ENCODE results near the gene RABGEF1. TPM values are rescaled to one million over a fixed set of nuclear protein-coding genes. Genes with fewer than 3 reads are reported as not detected.
"Not testable (repeated sequence)": the region's sequence is repeated elsewhere in the genome, so short reads cannot be mapped to it uniquely, and the experiment has no call there.

Gene RABGEF1
- total RNA-seq, 4 donors from 2014 or later: 31.0 to 35.6 (median 34.5) TPM

DNA sequence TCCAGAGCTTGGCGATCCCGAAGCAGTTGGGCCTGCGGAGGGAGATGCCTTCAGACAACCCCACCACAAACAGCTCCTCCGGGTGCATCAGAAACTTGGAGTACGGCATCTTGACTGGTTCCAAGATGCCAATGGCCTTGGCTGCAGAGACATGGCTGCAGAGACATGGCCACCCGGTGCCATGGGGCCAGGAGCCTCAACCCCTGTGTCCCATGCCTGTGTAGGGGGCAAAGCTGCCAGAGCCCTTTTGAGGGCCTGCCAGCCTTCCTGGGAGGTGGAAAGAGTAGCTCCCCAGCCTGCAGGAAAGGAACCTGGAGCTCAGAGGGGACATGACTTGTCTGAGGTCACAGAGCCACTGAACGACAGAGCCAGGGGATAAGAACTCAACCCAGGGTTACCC lies 83.5 kb downstream of the RABGEF1 start:
- no peak overlapping the region for H3K4me3 ChIP-seq
- no peak for DNase-seq (ENCODE audit: low spot score in 2 of 2)
- H3K9me3 ChIP-seq: peaks cover 0 to 9% (median 0%) of the 10 kb centered on the region in 4 donors
- H3K27ac ChIP-seq: no peak overlapping the region
- H3K36me3 ChIP-seq: no peaks in the 10 kb centered on the region
- no peaks in the 10 kb centered on the region for H3K4me1 ChIP-seq
- H3K27me3 ChIP-seq: no peaks in the 10 kb centered on the region
- 83% methylated on average over 2 to 6 of the region's 7 CpGs for WGBS, 2 donors
- TF ChIP-seq, protein P1, sequence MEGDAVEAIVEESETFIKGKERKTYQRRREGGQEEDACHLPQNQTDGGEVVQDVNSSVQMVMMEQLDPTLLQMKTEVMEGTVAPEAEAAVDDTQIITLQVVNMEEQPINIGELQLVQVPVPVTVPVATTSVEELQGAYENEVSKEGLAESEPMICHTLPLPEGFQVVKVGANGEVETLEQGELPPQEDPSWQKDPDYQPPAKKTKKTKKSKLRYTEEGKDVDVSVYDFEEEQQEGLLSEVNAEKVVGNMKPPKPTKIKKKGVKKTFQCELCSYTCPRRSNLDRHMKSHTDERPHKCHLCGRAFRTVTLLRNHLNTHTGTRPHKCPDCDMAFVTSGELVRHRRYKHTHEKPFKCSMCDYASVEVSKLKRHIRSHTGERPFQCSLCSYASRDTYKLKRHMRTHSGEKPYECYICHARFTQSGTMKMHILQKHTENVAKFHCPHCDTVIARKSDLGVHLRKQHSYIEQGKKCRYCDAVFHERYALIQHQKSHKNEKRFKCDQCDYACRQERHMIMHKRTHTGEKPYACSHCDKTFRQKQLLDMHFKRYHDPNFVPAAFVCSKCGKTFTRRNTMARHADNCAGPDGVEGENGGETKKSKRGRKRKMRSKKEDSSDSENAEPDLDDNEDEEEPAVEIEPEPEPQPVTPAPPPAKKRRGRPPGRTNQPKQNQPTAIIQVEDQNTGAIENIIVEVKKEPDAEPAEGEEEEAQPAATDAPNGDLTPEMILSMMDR (IDR thresholded peaks at IDR 0.05): no peak
- TF ChIP-seq EP300 (IDR thresholded peaks at IDR 0.05): no peak
- no peak for TF ChIP-seq POLR2A (IDR thresholded peaks at IDR 0.05)

DNA sequence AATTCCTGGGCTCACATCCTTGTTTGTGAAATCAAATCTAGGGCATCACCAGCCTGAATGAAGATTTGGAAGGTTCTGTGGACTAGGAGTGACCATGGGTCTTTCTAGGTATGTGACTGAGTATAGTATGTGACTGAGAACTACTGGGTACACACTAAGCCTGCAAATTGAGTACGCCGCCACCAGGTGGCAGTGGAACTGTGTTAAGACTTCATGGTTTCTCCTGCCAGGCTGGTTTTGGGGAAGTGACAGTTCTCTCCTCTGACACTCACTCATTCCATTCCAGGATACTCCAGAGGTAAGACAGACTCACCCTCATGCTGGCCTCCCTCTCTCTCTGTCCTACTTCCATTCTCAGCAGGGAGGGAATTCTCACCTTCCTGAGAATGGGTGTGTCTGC lies 85.0 kb downstream of the RABGEF1 start:
- not testable (repeated sequence) for H3K9me3 ChIP-seq; H3K4me3 ChIP-seq; DNase-seq (ENCODE audit: low spot score in 2 of 2); H3K4me1 ChIP-seq; H3K36me3 ChIP-seq; H3K27me3 ChIP-seq; H3K27ac ChIP-seq
- 11 to 42% methylated on average over 2 of the region's 2 CpGs for WGBS, 2 donors

DNA sequence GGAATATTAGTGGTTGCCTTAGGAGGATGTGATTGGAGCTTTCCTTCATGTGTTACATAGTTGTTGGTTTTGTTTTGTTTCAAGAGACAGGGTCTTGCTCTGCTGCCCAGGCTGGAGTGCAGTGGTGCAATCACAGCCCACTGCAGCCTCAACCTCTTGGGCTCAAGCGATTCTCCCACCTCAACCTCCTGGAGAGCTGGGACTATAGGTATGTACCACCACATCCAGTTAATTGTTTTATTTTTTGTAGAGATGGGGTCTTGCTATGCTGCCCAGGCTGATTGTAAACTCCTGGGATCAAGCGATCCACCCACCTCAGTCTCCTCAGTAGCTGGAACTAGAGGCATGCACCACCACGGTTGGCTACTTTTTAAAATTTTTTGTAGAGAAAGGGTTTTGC lies 86.1 kb downstream of the RABGEF1 start:
- Histone ChIP-seq H3K4me1 (no peaks in the 10 kb centered on the region), H3K27ac (no peak overlapping the region), H3K27me3 (no peaks in the 10 kb centered on the region), H3K36me3 (no peaks in the 10 kb centered on the region), H3K9me3 (peaks cover 0 to 9% (median 0%) of the 10 kb centered on the region in 4 donors), H3K4me3 (no peak overlapping the region)
- TF ChIP-seq POLR2A (IDR thresholded peaks at IDR 0.05) (no peak), EP300 (IDR thresholded peaks at IDR 0.05) (no peak)
- TF ChIP-seq, protein P1 (IDR thresholded peaks at IDR 0.05): no peak
- 85 to 93% methylated on average over 3 of the region's 3 CpGs for WGBS, 2 donors
- no peak for DNase-seq (ENCODE audit: low spot score in 2 of 2)

DNA sequence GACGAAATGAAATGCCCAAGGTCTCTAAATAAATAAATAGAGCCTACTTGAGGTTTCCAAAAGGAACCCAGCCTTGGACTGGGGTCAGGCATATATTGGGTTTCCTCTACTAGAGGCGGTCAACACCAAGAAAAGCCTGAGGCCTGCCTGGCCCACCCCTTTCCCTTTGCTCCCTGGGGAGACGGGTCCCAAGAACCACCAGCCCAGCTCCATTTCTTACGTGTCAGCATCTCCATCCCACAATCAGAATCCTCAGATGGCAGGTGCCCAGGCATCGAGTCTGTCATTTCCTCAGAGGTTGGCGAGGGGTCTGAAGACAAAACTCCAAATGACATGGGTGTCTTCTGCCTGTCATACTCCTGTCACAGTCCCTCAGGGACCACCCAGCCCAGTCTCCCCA lies 90.4 kb downstream of the RABGEF1 start:
- DNase-seq (ENCODE audit: low spot score in 2 of 2); H3K9me3 ChIP-seq; H3K4me3 ChIP-seq; H3K27me3 ChIP-seq; H3K4me1 ChIP-seq; H3K36me3 ChIP-seq; H3K27ac ChIP-seq: not testable (repeated sequence)
- 85 to 89% methylated on average over 6 of the region's 6 CpGs for WGBS, 2 donors

DNA sequence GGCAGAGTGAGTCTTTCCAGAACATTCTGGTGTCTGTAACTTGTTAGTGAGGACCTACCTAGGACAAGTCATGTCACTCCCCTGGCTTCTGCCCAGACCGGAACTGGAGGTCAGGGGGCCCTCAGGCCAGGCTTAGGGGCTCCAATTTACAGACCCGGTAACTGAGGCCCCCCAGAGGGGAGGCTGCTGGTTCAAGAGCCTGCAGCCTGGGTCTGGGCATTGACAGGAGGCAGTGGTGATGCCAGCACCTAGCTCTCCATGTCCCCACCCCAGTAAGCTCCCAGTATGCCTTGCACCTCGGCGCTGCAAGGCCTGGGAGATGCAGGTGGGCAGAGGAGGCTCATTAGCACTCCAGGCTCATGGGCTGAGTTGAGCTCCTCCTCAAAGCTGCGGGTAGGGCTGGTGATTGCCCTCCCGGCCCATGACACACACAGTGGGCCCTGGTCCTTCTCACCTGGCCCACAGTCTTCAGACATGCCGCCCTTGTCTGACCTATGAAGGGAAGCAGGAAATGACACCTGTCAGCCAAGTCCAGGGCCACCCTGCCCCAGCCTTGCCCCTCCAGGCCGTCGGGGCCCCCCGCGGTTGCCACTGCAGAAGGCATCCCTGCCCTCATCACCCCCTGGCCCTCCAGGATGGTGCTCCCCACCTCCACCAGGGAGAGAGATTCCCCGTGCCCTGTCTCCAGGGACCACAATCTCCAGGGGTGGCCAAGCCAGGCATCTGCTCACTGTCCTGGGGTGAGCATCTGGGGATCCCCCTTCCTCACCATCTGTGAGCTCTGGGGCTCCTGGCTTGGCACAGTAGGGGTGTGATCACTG lies 92.2 kb downstream of the RABGEF1 start:
- DNase-seq (ENCODE audit: low spot score in 2 of 2): no peak
- Histone ChIP-seq H3K27ac (no peak overlapping the region), H3K4me3 (no peak overlapping the region), H3K9me3 (no peaks in the 10 kb centered on the region), H3K4me1 (no peaks in the 10 kb centered on the region), H3K27me3 (no peaks in the 10 kb centered on the region), H3K36me3 (no peaks in the 10 kb centered on the region)
- TF ChIP-seq EP300 (IDR thresholded peaks at IDR 0.05): no peak
- no peak for TF ChIP-seq POLR2A (IDR thresholded peaks at IDR 0.05)
- TF ChIP-seq, protein P1 (IDR thresholded peaks at IDR 0.05): no peak
- WGBS, 2 donors: 80 to 81% methylated on average over 10 to 12 of the region's 12 CpGs

DNA sequence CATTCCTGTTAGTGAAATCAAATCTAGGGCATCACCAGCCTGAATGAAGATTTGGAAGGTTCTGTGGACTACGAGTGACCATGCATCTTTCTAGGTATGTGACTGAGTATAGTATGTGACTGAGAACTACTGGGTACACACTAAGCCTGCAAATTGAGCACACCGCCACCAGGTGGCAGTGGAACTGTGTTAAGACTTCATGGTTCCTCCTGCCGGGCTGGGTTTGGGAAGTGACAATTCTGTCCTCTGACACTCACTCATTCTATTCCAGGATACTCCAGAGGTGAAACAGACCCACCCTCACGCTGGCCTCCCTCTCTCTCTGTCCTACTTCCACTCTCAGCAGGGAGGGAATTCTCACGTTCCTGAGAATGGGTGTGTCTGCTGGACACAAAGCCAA lies 96.5 kb downstream of the RABGEF1 start:
- Histone ChIP-seq H3K9me3 (no peaks in the 10 kb centered on the region), H3K36me3 (no peaks in the 10 kb centered on the region), H3K27ac (no peak overlapping the region), H3K27me3 (no peaks in the 10 kb centered on the region), H3K4me3 (no peak overlapping the region), H3K4me1 (no peaks in the 10 kb centered on the region)
- no peak for DNase-seq (ENCODE audit: low spot score in 2 of 2)
- no peak for TF ChIP-seq POLR2A (IDR thresholded peaks at IDR 0.05)
- no peak for TF ChIP-seq EP300 (IDR thresholded peaks at IDR 0.05)
- TF ChIP-seq, protein P1 (IDR thresholded peaks at IDR 0.05): no peak
- 27 to 38% methylated on average over 5 of the region's 5 CpGs for WGBS, 2 donors
